ENCODE measurements around the gene CALCB. TPM values are rescaled to one million over a fixed set of nuclear protein-coding genes. Genes with fewer than 3 reads are reported as not detected.

CALCB gene
- total and polyA plus RNA-seq, 2 of the 4 experiments (the other 2 are of a cell fraction) = not detected

DNA sequence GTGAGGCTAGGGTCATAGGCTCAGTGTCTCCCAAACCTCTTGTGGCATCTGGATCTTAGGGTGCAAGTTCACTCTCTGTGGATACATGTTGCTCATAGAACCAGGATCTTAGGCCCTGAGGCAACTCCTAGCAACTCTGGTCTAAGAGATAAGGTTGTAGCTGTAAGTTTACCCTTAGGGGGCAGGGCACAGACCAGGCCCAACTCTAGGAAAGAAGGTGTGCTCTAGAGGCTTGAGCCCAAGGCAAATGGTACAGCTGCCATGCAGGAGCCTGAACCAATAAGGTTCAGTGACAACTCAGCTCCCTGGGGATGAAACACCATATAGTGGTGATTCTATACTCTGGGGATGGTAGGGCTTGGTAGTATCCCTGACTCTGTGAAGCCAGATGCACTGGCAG is 17.8 kb downstream of the CALCB start:
- H3K27ac ChIP-seq (ENCODE audit: insufficient read depth, low read length) = no peak overlapping the region
- no peak overlapping the region for H2BK5ac ChIP-seq (ENCODE audit: low read depth, low read length, poor library complexity, severe bottlenecking)
- H4K20me1 ChIP-seq (ENCODE audit: insufficient read depth, low read length) = no peaks in the 10 kb centered on the region
- H3K79me1 ChIP-seq (ENCODE audit: low read depth in 1 of 2, low read length in 2 of 2) = no peaks in the 10 kb centered on the region
- ChIA-PET POLR2A (ENCODE audit: unreplicated experiment) (no interaction called here), CTCF (interaction anchor here (1.2 kb wide), 1 partner anchor 9 kb away, joined by 6 read pairs; no protein-coding TSS in a partner anchor)
- dilution Hi-C loops (cut with HindIII; ENCODE audit: low sequenced_read_pairs, unreplicated experiment) (no loop called here), intact Hi-C loops (cut with micrococcal nuclease) (no loop called here), in situ Hi-C loops (cut with MboI; ENCODE audit: low sequenced_read_pairs) (no loop called here)
- no peak overlapping the region for H3K4me3 ChIP-seq (ENCODE audit: insufficient read depth, low read depth, low read length)
- H3K36me3 ChIP-seq (ENCODE audit: control insufficient read depth, insufficient read depth, low read length) = no peaks in the 10 kb centered on the region
- no peak overlapping the region for H2BK20ac ChIP-seq (ENCODE audit: low read depth, low read length)
- no peaks in the 10 kb centered on the region; the same call in 1 of the 2 replicates for H3K9me1 ChIP-seq (ENCODE audit: insufficient read depth, low read length)
- no peak overlapping the region for H2BK15ac ChIP-seq (ENCODE audit: low read depth, low read length)
- H4K8ac ChIP-seq (ENCODE audit: low read depth in 2 of 2, low read length in 2 of 2) = no peak overlapping the region
- H3K23ac ChIP-seq (ENCODE audit: low read depth, low read length) = no peak overlapping the region
- no peak overlapping the region for H2BK120ac ChIP-seq (ENCODE audit: low read depth, low read length)
- no peak overlapping the region for H3K56ac ChIP-seq (ENCODE audit: extremely low read depth, insufficient read depth, low read length)
- peaks cover 3% of the 10 kb centered on the region; the same call in 1 of the 2 replicates for H3K27me3 ChIP-seq (ENCODE audit: control insufficient read depth, insufficient read depth, low read length)
- DNase-seq = no peak
- H3K4me2 ChIP-seq (ENCODE audit: low read depth, low read length) = no peak overlapping the region
- H3K18ac ChIP-seq (ENCODE audit: low read depth, low read length) = no peak overlapping the region
- no TSS peak for BruUV-seq (replicated peaks)
- H3K4ac ChIP-seq (ENCODE audit: low read depth, low read length) = no peak overlapping the region
- H3K4me1 ChIP-seq (ENCODE audit: control insufficient read depth, insufficient read depth, low read length) = no peaks in the 10 kb centered on the region
- H4K91ac ChIP-seq (ENCODE audit: insufficient read depth, low read depth, low read length) = no peak overlapping the region
- H2AK5ac ChIP-seq (ENCODE audit: low read depth, low read length) = no peak overlapping the region
- H2AK9ac ChIP-seq (replicated peaks; ENCODE audit: low read depth, low read length, poor library complexity) = no peak overlapping the region
- no peak overlapping the region for H3K14ac ChIP-seq (replicated peaks; ENCODE audit: low read depth, low read length)
- no peak overlapping the region for H3K9ac ChIP-seq (ENCODE audit: low read depth, low read length)
- no peaks in the 10 kb centered on the region for H3K9me3 ChIP-seq (ENCODE audit: control insufficient read depth, insufficient read depth, low read length)
- no peak for ATAC-seq (ENCODE audit: low read depth)
- H4K5ac ChIP-seq (ENCODE audit: low read depth, low read length) = no peak overlapping the region
- TF ChIP-seq MAFK (IDR thresholded peaks at IDR 0.05; ENCODE audit: low read depth, low read length) = no peak
- no peak for TF ChIP-seq CEBPB (IDR thresholded peaks at IDR 0.05; ENCODE audit: low read depth, low read length)
- no peak for TF ChIP-seq SMC3 (IDR thresholded peaks at IDR 0.05; ENCODE audit: low read depth, low read length)
- no peak for TF ChIP-seq POLR2A (IDR thresholded peaks at IDR 0.05; ENCODE audit: low read depth, low read length)
- TF ChIP-seq RCOR1 (IDR thresholded peaks at IDR 0.05; ENCODE audit: insufficient replicate concordance, low read length) = no peak
- TF ChIP-seq MAZ (IDR thresholded peaks at IDR 0.05; ENCODE audit: borderline replicate concordance, low read depth, low read length) = no peak
- TF ChIP-seq, protein P1, sequence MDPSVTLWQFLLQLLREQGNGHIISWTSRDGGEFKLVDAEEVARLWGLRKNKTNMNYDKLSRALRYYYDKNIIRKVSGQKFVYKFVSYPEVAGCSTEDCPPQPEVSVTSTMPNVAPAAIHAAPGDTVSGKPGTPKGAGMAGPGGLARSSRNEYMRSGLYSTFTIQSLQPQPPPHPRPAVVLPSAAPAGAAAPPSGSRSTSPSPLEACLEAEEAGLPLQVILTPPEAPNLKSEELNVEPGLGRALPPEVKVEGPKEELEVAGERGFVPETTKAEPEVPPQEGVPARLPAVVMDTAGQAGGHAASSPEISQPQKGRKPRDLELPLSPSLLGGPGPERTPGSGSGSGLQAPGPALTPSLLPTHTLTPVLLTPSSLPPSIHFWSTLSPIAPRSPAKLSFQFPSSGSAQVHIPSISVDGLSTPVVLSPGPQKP (IDR thresholded peaks at IDR 0.05; ENCODE audit: borderline replicate concordance, low read depth, low read length) = no peak
- TF ChIP-seq RAD21 (IDR thresholded peaks at IDR 0.05; ENCODE audit: low read length) = no peak
- TF ChIP-seq MXI1 (IDR thresholded peaks at IDR 0.05; ENCODE audit: borderline replicate concordance, low read depth, low read length) = no peak
- H2AFZ ChIP-seq (replicated peaks; ENCODE audit: low read length, poor library complexity) = no peak overlapping the region
